ENCODE measurements around the gene GNAL.

DNA sequence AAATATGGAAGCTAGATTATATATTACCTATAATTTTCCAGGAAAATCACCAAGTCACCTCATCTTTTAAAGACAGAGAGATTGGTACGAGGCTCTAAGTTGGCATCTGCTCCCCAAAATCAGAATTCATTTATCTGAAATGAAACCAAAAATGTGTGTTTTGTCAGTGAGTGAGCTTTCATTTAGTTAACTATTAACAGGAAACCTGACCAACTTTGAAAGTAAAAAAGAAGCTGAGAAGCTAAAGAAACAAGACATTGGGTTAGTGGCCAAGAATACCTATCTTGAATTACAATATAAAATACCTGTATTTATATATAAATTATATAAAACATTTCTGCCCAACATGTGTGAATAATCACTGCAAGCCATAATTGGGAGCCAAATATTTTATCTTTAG is 217.1 kb downstream of the GNAL start:
- TF ChIP-seq ZFP3 (CRISPR knock-in tag; IDR thresholded peaks at IDR 0.05) (no peak), ARNTL (CRISPR knock-in tag; IDR thresholded peaks at IDR 0.05; ENCODE audit: borderline replicate concordance, low read depth) (no peak), ZNF8 (CRISPR knock-in tag; IDR thresholded peaks at IDR 0.05) (no peak), SNAI2 (CRISPR knock-in tag; IDR thresholded peaks at IDR 0.05) (no peak), OSR1 (CRISPR knock-in tag; IDR thresholded peaks at IDR 0.05) (no peak), PPARA (CRISPR knock-in tag; IDR thresholded peaks at IDR 0.05; ENCODE audit: borderline replicate concordance) (no peak), ZFP30 (CRISPR knock-in tag; IDR thresholded peaks at IDR 0.05) (no peak), ESRRG (CRISPR knock-in tag; IDR thresholded peaks at IDR 0.05) (no peak), ZNF565 (CRISPR knock-in tag; conservative IDR thresholded peaks at IDR 0.05; ENCODE audit: low read depth) (no peak)
- TF ChIP-seq, protein P1, sequence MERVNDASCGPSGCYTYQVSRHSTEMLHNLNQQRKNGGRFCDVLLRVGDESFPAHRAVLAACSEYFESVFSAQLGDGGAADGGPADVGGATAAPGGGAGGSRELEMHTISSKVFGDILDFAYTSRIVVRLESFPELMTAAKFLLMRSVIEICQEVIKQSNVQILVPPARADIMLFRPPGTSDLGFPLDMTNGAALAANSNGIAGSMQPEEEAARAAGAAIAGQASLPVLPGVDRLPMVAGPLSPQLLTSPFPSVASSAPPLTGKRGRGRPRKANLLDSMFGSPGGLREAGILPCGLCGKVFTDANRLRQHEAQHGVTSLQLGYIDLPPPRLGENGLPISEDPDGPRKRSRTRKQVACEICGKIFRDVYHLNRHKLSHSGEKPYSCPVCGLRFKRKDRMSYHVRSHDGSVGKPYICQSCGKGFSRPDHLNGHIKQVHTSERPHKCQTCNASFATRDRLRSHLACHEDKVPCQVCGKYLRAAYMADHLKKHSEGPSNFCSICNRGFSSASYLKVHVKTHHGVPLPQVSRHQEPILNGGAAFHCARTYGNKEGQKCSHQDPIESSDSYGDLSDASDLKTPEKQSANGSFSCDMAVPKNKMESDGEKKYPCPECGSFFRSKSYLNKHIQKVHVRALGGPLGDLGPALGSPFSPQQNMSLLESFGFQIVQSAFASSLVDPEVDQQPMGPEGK (CRISPR knock-in tag; IDR thresholded peaks at IDR 0.05; ENCODE audit: borderline replicate concordance) = no peak
- TF ChIP-seq, protein P2, sequence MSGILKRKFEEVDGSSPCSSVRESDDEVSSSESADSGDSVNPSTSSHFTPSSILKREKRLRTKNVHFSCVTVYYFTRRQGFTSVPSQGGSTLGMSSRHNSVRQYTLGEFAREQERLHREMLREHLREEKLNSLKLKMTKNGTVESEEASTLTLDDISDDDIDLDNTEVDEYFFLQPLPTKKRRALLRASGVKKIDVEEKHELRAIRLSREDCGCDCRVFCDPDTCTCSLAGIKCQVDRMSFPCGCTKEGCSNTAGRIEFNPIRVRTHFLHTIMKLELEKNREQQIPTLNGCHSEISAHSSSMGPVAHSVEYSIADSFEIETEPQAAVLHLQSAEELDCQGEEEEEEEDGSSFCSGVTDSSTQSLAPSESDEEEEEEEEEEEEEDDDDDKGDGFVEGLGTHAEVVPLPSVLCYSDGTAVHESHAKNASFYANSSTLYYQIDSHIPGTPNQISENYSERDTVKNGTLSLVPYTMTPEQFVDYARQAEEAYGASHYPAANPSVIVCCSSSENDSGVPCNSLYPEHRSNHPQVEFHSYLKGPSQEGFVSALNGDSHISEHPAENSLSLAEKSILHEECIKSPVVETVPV (CRISPR knock-in tag; IDR thresholded peaks at IDR 0.05) = no peak
